SK-N-SH treated with all-trans-retinoic acid at 6 μM for 48 hours (cell line): Measurements from ENCODE around the gene CXXC5.

Experiments
- BACH2 ChIP-seq: fragments of 250-450 bp; sonication (Bioruptor Pico); IDR thresholded peaks from 2 replicates; pipeline ENCODE4 v1.9.0; 2021; ENCODE audit warnings: mild to moderate bottlenecking, borderline replicate concordance
- CREB5 ChIP-seq: fragments of 250-450 bp; sonication (Bioruptor Pico); IDR thresholded peaks from 2 replicates; pipeline ENCODE4 v1.5.1; 2020; ENCODE audit warnings: low read depth, mild to moderate bottlenecking, moderate library complexity
- ESRRG ChIP-seq: fragments of 250-450 bp; sonication (Bioruptor Pico); IDR thresholded peaks from 2 replicates; pipeline ENCODE4 v1.6.1; 2021; ENCODE audit warnings: mild to moderate bottlenecking
- ISL1 ChIP-seq: fragments of 250-450 bp; sonication (Bioruptor Pico); IDR thresholded peaks from 2 replicates; pipeline ENCODE4 v2.1.2; 2022; ENCODE audit warnings: mild to moderate bottlenecking, moderate library complexity
- PATZ1 ChIP-seq: fragments of 250-450 bp; sonication (Bioruptor Pico); IDR thresholded peaks from 2 replicates; pipeline ENCODE4 v1.8.0; 2020; ENCODE audit warnings: mild to moderate bottlenecking, moderate library complexity, borderline replicate concordance
- PPARA ChIP-seq: fragments of 250-450 bp; sonication (Bioruptor Pico); IDR thresholded peaks from 2 replicates; pipeline ENCODE4 v1.5.0; 2020; ENCODE audit warnings: mild to moderate bottlenecking, borderline replicate concordance
- RARB ChIP-seq: fragments of 250-450 bp; sonication (Bioruptor Pico); IDR thresholded peaks from 2 replicates; pipeline ENCODE4 v1.8.0; 2021; ENCODE audit warnings: mild to moderate bottlenecking, moderate library complexity
- SNAI2 ChIP-seq: fragments of 250-450 bp; sonication (Bioruptor Pico); IDR thresholded peaks from 2 replicates; pipeline ENCODE4 v1.5.0; 2020; ENCODE audit warnings: mild to moderate bottlenecking, moderate library complexity
- TSHZ2 ChIP-seq: fragments of 250-450 bp; sonication (Bioruptor Pico); IDR thresholded peaks from 2 replicates; pipeline ENCODE4 v1.5.0; 2020; ENCODE audit warnings: mild to moderate bottlenecking, moderate library complexity
- ZFP3 ChIP-seq: fragments of 250-450 bp; sonication (Bioruptor Pico); IDR thresholded peaks from 2 replicates; pipeline ENCODE4 v1.5.0; 2020; ENCODE audit warnings: mild to moderate bottlenecking, moderate library complexity
- ZNF565 ChIP-seq: fragments of 450-650 bp; formaldehyde crosslinking; conservative IDR thresholded peaks from 2 replicates; pipeline ENCODE4 v1.5.0; 2020; ENCODE audit warnings: low read depth, mild to moderate bottlenecking, moderate library complexity
- ZNF70 ChIP-seq: fragments of 450-650 bp; formaldehyde crosslinking; IDR thresholded peaks from 2 replicates; pipeline ENCODE4 v1.5.0; 2020; ENCODE audit warnings: mild to moderate bottlenecking, moderate library complexity
- ZNF8 ChIP-seq: fragments of 450-650 bp; formaldehyde crosslinking; IDR thresholded peaks from 2 replicates; pipeline ENCODE4 v1.5.0; 2020; ENCODE audit warnings: mild to moderate bottlenecking, moderate library complexity

GRCh38 chr5:139668924-139669661 lies 20.9 kb downstream of the CXXC5 start:
- TF ChIP-seq PATZ1 (no peak), PPARA (no peak), ISL1 (CRISPR knock-in tag) (no peak), SNAI2 (CRISPR knock-in tag) (no peak), RARB (no peak), ESRRG (CRISPR knock-in tag) (no peak), ZFP3 (CRISPR knock-in tag) (no peak), ZNF565 (CRISPR knock-in tag) (no peak), ZNF8 (CRISPR knock-in tag) (no peak), BACH2 (CRISPR knock-in tag) (no peak), CREB5 (CRISPR knock-in tag) (no peak), ZNF70 (no peak), TSHZ2 (CRISPR knock-in tag) (no peak)
